GM19193 (cell line): ENCODE results near the gene LTB.

Experiments
- POLR2A ChIP-seq: IDR thresholded peaks from 4 replicates; pipeline ENCODE4 v1.6.1; 2011; ENCODE audit not compliant: insufficient read depth, insufficient read length; ENCODE audit errors: extremely low read depth

Gene LTB

DNA sequence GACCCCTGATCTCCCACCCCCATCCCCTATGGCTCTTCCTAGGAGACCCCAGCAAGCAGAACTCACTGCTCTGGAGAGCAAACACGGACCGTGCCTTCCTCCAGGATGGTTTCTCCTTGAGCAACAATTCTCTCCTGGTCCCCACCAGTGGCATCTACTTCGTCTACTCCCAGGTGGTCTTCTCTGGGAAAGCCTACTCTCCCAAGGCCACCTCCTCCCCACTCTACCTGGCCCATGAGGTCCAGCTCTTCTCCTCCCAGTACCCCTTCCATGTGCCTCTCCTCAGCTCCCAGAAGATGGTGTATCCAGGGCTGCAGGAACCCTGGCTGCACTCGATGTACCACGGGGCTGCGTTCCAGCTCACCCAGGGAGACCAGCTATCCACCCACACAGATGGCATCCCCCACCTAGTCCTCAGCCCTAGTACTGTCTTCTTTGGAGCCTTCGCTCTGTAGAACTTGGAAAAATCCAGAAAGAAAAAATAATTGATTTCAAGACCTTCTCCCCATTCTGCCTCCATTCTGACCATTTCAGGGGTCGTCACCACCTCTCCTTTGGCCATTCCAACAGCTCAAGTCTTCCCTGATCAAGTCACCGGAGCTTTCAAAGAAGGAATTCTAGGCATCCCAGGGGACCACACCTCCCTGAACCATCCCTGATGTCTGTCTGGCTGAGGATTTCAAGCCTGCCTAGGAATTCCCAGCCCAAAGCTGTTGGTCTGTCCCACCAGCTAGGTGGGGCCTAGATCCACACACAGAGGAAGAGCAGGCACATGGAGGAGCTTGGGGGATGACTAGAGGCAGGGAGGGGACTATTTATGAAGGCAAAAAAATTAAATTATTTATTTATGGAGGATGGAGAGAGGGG is 8.8 kb downstream of the LTB start:
- TF ChIP-seq POLR2A: peak; percentile 9

DNA sequence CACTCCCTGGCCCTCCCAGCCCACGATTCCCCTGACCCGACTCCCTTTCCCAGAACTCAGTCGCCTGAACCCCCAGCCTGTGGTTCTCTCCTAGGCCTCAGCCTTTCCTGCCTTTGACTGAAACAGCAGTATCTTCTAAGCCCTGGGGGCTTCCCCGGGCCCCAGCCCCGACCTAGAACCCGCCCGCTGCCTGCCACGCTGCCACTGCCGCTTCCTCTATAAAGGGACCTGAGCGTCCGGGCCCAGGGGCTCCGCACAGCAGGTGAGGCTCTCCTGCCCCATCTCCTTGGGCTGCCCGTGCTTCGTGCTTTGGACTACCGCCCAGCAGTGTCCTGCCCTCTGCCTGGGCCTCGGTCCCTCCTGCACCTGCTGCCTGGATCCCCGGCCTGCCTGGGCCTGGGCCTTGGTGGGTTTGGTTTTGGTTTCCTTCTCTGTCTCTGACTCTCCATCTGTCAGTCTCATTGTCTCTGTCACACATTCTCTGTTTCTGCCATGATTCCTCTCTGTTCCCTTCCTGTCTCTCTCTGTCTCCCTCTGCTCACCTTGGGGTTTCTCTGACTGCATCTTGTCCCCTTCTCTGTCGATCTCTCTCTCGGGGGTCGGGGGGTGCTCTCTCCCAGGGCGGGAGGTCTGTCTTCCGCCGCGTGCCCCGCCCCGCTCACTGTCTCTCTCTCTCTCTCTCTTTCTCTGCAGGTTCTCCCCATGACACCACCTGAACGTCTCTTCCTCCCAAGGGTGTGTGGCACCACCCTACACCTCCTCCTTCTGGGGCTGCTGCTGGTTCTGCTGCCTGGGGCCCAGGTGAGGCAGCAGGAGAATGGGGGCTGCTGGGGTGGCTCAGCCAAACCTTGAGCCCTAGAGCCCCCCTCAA is 9.9 kb downstream of the LTB start, which contains the start of gene LTA:
TSS of gene LTA (plus strand) at position 249 of the 871 bp plus-strand sequence. CDS start at position 703, 454 bp downstream.
- peak; percentile 92 for TF ChIP-seq POLR2A

DNA sequence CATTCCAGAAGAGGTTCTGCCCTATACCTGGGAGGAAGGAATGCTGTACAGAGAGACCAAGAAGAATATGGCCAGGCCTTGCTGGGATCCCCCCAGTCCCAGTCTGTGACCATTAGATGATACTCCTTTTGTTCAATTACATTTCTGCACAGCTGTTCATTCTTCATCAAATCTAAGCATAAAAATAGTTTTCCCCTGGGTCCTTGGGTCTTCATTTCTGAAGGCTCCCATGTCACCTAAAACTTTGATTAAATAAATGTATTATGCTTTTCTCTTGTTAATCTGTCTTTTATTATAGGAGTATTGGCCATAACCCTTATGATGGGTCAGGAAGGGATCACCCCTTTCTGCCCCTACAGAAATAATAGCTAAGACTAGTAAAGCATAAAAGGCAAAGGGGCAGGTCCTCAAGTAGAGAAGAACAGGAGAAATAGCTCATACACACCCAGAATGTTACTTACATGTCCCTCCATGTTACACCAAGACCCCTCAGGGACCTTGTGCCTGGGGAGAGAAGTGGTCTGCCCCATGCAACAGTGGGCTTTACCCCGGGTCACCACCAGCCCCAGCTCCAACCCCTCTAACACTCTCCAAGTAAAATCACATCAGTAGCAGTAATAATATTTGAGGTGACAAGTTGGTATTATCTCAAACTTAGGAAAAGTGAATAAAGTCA is 12.2 kb downstream of the LTB start:
- TF ChIP-seq POLR2A: no peak

DNA sequence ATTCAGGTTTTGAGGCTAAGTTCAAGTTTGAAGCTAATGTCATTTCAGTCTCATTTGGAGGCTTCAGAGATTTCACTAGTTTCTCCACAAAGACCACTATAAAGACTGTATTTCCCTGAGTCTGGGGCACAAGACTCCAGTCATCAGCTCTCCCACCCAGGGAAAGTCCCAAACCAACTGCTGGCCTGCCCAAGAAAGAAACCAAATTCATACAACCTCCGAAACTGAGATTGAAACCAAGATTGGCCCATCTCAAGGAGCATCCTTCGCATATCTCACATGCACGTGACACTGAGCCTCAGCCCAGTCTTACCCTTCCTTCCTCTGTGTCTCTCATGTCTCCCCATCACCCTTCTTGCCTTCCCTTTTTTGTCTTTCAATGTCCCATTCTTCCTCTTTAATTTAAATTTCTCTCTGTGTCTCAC is 13.7 kb downstream of the LTB start:
- peak; percentile 39 for TF ChIP-seq POLR2A

DNA sequence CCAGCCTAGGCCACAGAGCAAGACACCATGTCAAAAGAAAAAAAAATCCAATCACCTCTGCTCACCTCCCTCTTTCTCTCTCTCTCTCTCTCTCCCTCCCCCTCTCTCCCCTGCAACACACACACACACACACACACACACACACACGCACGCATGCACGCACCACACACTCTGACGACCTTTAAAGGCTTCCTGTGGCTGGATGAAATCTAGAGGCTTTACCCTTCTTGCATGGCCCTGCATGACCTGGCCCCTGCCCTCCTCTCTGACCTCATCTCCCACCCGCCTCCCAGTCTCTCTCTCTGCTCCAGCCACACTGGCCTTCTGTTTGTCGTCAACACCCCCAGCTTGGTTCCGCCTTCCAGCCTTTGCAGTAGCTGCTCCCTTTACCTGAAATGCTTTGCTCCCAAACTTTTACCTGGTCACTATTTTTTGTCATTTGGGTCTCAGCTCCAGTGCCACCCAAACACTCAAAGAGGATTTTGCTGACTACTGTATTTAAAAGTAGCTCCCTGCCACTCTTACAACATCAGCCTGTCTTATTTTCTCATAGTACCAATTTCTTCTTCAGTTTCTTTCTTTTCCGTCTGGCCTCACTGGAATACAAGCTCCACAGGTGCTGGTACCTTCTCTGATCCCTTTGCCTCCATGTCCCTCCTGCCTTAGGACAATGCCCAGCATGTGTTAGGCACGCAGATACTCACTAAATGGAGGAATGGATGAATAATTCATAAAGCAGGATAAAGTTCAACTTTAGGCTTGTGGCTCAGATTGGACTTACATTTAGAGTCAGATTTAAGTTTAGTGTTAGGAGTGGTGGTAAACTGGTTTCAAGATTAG is 14.5 kb downstream of the LTB start:
- TF ChIP-seq POLR2A: no peak

DNA sequence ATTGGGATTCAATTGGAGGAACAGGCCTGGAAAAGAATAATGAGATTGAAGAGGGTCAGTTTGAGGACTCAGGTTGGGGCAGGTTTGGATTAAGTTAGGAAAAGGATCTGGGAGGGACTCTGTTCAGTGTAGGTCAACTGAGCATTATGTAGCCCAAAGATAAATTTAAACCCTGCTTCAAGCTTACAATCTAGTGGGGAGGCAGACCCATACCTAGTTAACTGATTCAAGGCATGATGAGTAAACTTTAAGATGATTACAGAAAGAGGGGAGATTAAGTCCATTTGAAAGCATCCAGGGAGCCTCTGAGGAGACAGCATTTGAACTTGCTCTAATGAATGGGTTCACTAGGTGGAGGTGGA is 21.5 kb downstream of the LTB start:
- no peak for TF ChIP-seq POLR2A

DNA sequence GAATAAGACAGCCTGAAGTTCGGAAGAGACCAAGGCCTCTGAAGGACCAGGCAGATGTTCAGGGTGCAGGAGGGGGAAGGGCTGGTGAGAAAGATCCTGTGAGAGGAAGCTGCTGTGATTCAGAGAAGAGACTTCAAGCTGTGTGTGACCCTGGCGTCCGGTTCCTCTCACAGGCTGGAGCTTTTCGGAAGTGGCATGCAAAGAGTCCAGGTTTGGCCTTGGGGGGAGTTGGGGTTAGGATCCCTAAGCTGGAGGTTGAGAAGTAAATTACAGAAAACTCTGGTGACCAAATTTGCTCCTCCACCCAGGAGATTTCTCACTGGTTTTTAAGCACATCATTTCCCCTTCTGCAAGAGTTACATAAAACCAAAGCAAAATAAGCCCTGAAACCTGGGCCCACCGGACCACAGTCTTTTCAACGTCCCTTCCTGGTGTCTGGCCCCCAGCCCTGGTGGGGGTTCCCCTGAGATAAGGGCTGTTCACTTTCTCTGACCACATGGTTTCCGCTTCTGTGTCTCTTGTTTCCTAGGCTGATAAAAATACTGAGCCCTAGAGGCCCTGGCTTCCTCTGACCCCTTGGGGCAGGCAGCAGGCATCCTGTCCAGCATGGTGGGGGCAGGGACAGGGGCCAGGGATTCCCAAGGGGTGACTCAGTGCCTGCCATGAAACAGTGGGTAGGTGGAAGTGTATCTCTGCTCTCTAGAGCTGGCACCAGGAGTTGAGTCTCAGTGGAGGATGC is 22.1 kb downstream of the LTB start:
- TF ChIP-seq POLR2A: peak; percentile 31

DNA sequence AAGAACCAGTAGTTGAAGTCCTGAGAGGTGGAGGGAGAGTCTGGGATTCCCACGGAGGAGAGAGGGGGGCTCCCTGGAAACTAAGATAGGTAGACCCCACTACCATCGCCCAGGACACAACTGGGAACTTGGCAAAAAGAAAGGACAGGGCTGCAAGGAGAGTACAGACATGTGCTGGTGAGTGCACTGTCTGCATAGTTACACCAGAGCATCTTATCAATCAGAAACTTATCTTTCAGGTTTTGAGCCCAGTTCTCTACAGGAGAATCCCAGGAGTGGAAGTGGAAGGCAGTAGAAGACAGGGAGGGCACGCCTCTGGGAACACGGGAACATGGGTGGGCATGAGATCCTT is 22.6 kb downstream of the LTB start:
- TF ChIP-seq POLR2A: no peak

DNA sequence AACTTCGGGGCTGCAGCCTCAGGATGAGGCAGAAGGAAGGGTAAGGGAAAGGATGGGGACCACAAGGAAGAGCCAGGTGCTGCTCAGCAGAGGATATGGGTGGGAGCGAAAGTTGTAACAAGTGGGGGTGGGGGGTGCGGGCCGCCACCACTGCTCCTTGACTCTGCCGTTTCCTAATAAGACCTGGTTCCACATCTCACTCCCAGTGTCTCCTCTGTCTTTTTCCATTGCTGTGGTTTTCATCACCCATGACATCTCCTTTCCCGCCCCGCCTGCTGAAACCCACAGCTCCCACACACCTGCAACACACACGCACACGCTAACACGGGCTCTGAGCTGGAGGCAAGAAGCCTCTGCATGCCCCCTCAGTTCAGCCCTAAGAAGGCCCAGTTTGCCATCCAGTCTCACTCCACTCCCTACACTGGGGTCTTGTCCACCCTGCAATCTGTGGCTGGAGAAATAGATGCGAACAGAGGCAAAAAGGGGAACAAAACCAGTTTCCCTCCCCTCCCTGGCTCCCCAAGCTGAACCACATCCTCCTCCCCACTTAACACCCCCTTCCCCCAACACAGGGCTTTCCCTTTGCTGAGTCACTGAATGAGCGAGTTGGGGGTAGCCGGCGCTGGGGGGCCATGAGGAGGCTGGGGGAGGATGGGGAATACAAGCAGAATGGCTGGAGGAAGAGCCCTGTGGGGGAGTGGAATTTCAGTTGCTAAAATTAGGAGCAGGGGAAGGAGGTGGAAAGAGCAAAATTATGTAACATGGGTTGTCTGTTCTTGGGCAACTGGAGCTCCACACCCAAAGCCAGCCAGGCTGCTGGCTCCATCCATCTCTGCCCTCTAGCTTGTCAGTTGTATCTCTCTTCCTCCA is 23.4 kb downstream of the LTB start:
- TF ChIP-seq POLR2A: peak; percentile 63

DNA sequence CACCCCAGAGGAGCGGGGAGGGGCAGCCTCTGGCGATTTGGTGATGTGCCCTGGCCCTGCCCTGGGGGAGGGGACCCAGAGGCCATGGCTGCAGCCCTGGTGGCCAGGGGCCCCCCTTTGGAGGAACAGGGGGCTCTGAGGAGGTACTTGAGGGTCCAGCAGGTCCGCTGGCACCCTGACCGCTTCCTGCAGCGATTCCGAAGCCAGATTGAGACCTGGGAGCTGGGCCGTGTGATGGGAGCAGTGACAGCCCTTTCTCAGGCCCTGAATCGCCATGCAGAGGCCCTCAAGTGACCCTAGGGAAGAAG is 24.0 kb downstream of the LTB start:
- no peak for TF ChIP-seq POLR2A

DNA sequence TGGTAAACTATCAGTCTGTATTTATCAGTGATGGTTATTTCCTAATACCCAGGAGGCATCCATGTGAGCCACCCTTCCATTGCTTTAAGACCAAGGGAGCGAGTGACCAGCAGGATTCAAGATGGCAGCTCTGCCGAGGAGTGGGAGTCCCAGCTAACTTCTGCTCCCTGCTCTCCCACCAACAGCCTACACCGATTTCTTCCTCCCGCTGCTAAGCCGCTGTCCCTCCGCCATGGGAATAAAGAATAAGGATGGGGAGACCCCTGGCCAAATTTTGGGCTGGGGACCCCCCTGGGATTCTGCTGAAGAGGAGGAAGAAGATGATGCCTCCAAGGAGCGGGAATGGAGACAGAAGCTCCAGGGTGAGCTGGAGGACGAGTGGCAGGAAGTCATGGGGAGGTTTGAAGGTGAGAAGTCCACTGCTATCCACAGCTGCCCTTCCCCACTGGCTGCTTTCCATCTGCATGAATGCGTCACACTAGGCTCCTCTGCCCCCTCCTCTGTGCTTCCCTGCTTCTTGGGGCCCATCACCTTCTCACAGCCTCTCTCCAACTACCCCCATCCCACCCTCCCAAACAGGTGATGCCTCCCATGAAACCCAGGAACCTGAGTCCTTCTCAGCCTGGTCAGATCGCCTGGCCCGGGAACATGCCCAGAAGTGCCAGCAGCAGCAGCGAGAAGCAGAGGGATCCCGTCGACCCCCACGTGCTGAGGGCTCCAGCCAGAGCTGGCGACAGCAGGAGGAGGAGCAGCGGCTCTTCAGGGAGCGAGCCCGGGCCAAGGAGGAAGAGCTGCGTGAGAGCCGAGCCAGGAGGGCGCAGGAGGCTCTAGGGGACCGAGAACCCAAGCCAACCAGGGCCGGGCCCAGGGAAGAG is 24.5 kb downstream of the LTB start:
- no peak for TF ChIP-seq POLR2A

DNA sequence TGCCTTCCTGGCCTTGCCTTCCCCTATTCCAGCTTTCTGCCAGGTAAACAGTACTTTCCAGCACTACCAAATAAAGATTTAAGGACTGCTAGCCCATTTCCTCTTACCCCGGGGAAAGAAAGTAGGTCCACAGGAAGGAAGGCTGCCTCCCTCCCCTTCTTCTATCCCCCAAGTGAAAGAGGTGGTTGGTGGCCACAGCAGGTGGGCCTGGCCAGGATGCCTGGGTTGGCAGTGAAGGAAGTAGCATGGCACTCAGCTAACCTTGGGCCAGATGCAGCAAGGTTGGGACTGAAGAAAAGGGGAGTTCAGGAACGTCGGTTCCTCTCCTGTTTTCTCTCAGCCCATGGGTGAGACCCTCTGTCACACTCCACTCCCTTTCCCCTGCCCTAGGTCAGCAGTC is 25.9 kb downstream of the LTB start:
- no peak for TF ChIP-seq POLR2A
